GM12801 (cell line): ENCODE results near the gene CHRDL1.

ENCODE experiments used
- TF ChIP-seq, protein P1 (sequence below): IDR thresholded peaks from one replicate; pipeline ENCODE4 v1.5.1; 2011; ENCODE audit warnings: control low read depth; ENCODE audit not compliant: insufficient read length; ENCODE audit errors: extremely low read depth

Gene CHRDL1

GRCh38 chrX:110657073-110657472 lies 138.5 kb downstream of the CHRDL1 start:
- TF ChIP-seq, protein P1, sequence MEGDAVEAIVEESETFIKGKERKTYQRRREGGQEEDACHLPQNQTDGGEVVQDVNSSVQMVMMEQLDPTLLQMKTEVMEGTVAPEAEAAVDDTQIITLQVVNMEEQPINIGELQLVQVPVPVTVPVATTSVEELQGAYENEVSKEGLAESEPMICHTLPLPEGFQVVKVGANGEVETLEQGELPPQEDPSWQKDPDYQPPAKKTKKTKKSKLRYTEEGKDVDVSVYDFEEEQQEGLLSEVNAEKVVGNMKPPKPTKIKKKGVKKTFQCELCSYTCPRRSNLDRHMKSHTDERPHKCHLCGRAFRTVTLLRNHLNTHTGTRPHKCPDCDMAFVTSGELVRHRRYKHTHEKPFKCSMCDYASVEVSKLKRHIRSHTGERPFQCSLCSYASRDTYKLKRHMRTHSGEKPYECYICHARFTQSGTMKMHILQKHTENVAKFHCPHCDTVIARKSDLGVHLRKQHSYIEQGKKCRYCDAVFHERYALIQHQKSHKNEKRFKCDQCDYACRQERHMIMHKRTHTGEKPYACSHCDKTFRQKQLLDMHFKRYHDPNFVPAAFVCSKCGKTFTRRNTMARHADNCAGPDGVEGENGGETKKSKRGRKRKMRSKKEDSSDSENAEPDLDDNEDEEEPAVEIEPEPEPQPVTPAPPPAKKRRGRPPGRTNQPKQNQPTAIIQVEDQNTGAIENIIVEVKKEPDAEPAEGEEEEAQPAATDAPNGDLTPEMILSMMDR, result no peak

- TF ChIP-seq, protein P1, result no peak
These were observed 149.2 kb downstream of the CHRDL1 start for GRCh38 chrX:110646386-110646785.
